Stimulated activated CD8-positive, alpha-beta memory T cell treated with anti-CD3 and anti-CD28 coated beads, Interleukin-12 subunit alpha, Interleukin-12 subunit beta, amount 100 ng/mL, for 24 hours (primary cell): ENCODE data around the gene MRFAP1.
"Not testable (repeated sequence)": the region's sequence is repeated elsewhere in the genome, so short reads cannot be mapped to it uniquely, and the experiment has no call there.

Source experiments
- DNase-seq: peaks from one replicate; pipeline ENCODE4 v3.0.0-alpha.2; 2020; ENCODE audit errors: extremely low read depth

The MRFAP1 gene

DNA sequence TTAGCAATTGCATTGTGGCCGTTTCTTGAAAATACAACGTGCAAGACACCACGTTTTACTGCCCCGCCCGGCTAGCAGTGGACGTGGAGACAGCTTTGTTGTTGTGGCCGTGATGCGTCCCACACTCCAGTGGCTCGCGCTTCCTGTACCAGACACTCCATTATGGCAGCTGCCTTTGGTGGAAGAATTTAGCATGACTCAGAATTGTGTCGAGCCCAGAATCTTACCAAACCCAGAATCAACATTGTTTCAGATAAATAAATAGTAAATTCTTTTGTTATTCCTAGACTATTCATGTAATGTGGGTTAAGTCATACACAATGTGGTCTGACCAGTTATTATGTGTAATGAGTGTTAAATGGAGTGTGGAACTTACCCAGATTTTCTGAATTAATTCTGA, 27.9 kb downstream of the MRFAP1 start:
- DNase-seq = no peak

DNA sequence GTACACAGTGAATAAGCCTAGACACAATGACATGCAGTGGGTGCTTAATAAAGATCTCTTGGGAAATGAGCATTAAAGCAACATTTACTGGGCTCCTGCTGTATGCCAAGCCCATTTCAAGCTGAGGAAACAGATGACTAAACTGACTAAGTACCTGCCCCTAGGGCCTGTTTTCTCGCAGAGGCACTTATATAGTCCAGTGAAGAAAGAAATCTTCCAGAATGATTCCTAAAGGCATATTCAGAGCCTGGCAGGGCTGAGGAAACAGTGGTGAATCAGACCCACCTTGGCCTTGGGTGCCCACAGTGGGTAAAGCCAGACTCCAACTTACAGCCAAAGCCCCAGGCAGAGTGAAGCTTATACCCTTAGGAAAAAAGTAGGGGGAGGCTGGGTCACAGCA, 31.2 kb downstream of the MRFAP1 start:
- no peak for DNase-seq

DNA sequence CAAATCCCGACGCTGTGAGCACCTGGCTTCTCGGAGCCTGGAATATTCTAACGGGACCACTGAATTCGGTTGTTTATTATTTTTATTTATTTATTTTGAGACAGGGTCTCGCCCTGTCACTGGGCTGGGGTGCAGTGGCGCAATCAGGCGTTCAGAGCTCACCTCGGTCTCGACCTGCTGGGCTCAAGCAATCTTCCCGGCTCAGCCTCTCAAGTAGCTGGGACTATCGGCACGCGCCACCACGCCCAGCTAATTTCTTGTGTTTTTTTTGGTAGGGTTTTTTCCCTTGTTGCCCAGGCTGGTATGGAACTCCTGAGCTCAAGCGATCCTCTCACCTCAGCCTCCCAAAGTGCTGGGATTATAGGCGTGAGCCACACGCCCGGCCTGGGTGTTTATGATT, 31.6 kb downstream of the MRFAP1 start:
- no peak for DNase-seq

DNA sequence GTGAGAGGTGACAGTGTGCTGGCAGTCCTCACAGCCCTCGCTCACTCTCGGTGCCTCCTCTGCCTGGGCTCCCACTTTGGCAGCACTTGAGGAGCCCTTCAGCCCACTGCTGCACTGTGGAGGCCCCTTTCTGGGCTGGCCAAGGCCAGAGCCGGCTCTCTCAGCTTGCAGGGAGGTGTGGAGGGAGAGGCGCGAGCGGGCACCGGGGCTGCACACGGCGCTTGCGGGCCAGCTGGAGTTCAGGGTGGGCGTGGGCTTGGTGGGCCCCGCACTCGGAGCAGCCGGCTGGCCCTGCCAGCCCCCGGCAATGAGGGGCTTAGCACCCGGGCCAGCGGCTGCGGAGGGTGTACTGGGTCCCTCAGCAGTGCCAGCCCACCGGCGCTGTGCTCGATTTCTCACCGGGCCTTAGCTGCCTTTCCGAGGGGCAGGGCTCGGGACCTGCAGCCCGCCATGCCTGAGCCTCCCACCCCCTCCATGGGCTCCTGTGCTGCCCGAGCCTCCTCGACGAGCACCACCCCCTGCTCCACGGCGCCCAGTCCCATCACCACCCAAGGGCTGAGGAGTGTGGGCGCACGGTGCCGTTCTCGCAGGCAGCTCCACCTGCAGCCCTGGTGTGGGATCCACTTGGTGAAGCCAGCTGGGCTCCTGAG, 32.2 kb downstream of the MRFAP1 start:
- DNase-seq = not testable (repeated sequence)

DNA sequence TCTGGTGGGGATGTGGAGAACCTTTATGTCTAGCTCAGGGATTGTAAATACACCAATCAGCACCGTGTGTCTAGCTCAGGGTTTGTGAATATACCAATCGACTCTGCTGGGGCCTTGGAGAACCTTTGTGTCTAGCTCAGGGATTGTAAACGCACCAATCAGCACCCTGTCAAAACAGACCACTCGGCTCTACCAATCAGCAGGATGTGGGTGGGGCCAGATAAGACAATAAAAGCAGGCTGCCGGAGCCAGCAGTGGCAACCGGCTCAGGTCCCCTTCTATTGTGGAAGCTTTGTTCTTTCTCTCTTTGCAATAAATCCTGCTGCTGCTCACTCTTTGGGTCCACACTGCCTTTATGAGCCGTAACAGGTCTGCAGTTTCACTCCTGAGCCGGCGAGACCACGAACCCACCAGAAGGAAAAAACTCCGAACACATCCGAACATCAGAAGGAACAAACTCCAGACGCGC, 32.7 kb downstream of the MRFAP1 start:
- not testable (repeated sequence) for DNase-seq

DNA sequence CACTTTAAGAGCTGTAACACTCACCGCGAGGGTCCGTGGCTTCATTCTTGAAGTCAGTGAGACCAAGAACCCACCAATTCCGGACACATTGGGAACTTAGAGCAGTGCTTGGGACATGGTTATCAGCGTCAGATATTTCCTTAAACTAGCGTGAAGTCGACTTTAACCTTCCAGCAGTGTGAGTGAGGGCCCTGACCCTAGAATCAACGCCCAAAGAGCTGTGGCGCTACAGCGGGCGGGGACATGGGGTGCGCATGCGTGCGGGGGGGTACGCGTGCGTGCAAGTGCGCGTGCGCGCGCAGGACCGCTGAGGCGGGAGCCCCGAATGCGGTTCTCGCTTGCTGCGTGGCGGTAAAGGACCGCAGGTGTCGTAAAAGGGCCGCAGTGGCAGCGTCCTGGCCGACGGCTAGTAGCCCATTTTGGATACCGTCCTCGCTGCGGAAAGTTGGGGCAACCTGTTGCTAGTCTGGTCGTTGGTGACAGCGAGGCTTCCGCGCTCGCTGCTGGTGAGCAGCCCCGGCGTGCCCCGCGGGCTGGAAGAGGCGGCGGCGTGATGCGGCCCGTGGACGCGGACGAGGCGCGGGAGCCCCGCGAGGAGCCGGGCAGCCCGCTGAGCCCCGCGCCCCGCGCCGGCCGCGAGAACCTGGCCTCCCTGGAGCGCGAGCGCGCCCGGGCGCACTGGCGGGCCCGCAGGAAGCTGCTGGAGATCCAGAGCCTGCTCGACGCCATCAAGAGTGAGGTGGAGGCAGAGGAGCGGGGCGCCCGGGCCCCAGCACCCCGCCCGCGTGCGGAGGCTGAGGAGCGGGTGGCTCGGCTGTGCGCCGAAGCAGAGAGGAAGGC, 33.4 kb downstream of the MRFAP1 start:
- DNase-seq = peak; percentile 84

DNA sequence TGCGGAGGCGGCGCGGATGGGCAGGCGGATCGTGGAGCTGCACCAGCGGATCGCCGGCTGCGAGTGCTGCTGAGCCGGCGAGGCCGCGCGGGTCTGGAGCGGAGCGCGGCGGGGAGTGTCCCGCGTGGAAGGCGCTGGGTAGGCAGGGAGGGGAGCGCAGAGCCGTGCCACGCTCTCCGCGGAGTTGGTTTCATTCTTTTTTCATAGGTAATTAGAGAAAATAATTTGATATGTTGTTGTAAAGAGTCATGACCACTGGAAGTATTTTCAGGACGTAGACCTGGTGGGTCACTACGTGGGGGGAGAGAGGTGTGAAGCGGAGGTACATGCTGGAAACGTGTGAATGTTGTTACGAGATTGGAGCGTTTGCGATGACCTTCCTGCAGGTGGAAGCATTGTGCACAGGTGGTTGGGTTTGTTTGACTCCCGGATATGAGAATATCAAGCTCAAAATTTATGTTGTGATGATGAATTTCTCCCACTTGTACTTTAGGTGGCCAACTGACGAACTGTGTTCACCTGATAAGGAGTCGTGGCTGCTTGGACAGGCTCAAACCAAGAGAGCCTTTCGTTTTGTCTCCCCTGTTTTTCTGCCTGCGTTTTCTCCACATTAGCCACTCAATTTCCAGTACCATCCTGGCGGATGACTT, 34.1 kb downstream of the MRFAP1 start:
- DNase-seq = no peak

DNA sequence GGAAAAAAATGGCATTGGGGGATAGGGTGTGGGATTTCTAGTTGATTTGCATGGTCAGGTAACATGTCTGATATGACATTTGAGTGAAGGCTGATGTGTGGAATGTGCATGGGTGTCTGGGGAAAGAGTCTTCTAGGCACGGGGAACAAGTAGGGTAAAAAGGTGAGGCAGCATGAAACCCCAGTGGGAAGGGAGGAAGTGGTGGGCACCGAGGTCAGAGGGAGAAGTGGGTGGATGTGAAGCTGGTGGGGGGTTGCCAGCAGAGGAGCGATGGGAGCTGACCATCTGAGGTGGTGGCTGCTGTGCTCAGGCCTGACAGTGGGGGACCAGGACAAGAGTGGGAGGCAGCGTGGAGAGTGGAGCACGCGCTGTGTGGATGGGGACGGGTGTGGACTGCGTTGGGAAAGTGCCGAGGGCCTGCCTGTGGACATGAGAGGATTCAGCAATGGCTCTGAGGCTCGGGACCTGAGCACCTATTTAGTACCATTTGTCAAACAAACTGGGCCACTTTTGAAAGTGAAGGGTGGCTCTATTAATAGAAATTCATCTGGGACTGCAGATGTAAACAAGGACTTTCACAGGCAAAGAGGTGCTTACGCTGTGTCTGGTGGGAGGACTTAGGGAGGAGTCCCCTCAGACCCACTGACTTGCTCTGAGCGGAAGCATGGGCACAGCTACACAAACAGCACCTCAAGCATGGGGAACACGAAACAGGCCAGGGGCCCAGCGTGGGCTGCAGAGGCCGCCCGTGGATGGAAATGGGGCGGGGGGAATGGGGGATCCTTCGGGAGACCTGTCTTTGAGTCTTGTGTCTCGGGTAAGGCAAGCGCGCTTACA, 36.5 kb downstream of the MRFAP1 start:
- DNase-seq = no peak

DNA sequence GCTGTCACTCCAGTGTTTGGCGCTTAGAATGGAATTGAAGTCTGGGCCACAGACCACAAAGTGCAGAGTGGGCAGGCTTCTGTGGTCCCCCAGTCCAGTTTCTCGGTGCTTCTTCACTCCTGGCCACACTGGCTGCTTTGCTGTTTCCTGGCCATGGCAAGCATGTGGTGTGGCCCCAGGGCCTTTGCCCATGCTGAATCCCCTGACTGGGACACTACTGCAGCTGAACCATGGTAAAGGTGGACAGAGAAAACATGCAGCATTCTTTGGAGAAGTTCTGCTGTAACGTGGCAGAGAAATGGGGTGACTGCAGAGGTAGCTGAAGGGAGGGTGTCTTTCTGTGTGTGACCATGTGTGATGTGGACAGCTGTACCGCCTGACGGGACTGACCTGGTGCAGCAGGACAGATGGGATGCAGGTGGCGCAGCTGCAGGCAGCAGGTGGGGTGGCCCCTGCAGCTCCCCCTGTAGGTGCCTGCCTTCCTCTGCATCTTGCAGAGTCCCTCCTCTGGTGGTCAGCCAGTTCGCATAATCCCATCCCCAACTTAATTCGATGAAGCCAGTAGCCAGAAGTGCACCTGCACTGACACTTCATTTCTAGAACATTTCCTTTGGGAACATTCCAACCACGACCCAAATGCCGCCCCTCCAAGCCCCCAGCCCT, 40.0 kb downstream of the MRFAP1 start:
- DNase-seq = no peak

DNA sequence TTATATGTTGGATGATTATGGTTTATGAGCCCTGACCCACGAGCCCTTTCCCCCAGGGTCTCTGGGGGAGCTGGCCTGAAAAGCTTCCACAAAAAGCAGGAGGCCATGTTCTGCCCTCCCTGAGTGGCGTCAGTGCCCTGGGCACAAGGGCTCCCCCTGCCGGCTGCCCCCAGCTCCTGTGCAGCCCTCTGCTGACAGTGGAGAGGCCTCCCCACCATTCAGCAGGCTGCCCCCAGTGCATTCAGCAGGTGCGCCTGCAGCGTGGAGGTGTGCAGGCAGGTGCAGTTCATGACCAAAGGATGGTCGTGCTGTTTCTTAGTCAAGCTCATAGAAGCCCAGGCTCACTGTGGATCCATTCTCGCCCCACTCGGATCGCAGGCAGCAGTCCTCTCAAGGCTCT, 40.7 kb downstream of the MRFAP1 start:
- DNase-seq = no peak

DNA sequence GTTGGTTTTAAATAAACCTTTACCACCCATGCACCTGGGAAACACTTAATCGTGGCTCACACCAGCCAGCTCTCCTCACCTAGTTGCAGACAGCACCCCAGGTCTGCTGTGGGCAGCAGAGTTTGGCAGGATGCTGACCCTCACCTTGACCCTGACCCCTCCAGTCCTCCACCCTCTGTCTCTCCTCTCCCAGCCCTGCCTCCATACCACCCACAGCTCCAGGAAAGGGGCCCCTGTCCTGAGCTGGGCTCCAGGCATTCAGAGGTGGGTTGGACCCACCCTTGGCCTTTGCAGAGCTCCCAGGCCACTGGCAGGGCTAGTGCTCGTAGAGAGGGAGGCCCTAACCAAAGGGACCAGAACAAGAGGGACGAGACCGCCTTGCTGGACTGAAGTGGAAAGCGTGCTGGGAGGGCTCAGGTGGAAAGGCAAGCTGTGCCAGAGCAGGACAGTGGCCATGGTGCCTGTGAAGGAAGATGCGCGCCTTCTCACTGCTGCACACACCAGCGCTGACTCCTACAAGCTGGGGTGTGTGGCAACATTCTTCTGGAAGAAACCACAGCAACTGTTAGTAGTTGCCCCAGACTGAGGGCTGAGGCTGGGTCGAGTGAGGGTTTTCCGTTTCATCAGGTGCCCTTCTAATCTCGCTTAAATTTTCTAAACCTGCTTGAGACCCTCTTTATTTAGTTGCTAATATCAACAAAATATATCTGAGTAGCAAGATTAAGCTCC, 42.5 kb downstream of the MRFAP1 start:
- no peak for DNase-seq

DNA sequence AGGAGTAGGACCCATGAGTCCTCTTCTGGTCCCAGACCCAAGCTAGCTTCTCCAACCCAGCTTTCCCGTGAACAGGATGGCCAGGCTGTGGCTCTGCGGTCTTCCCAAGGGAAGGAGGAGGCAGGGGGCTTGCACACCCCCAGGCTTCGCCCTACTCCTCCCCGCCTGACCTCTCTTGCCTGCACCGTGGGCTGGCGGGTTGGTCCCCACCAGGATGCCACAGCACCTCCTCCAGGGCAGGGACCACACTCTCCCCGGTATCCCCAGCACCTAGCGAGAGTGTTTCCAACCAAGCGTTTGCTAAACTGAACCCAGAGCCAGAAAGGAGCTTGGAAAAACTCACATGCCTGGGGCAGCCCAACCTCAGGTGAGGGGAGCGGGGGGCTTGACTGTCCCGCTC, 44.2 kb downstream of the MRFAP1 start:
- no peak for DNase-seq

DNA sequence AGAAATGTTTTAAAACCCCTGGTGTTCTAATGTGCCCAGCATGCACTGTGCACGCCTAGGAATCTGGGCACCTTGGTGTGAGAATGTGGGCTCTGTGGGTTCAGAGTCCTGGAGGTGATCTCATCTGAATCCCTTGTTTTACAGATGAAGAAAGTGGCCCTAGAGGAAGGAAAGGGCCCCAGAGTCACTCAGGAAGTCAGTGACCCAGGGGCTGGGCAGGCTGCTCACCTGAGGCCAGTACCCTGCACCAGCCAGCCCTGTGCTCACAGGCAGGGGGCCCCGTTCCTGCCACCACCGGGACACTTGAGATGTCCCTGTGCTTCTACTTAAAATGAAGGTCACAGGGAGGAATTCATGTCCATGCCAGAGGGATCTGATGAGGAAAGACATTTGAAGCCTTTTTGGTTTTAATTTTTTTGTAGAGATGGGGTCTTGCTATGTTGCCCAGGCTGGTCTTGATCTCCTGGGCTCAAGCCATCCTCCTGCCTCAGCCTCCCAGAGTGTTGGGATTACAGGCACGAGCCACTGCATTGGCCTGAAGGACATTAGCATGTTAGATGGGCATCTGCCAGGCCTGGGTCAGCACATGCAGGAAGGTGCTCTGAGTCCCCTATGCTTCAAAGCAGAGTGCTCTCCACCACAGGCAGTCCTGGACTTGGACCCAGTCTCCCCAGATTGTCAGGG, 45.8 kb downstream of the MRFAP1 start:
- DNase-seq = no peak

DNA sequence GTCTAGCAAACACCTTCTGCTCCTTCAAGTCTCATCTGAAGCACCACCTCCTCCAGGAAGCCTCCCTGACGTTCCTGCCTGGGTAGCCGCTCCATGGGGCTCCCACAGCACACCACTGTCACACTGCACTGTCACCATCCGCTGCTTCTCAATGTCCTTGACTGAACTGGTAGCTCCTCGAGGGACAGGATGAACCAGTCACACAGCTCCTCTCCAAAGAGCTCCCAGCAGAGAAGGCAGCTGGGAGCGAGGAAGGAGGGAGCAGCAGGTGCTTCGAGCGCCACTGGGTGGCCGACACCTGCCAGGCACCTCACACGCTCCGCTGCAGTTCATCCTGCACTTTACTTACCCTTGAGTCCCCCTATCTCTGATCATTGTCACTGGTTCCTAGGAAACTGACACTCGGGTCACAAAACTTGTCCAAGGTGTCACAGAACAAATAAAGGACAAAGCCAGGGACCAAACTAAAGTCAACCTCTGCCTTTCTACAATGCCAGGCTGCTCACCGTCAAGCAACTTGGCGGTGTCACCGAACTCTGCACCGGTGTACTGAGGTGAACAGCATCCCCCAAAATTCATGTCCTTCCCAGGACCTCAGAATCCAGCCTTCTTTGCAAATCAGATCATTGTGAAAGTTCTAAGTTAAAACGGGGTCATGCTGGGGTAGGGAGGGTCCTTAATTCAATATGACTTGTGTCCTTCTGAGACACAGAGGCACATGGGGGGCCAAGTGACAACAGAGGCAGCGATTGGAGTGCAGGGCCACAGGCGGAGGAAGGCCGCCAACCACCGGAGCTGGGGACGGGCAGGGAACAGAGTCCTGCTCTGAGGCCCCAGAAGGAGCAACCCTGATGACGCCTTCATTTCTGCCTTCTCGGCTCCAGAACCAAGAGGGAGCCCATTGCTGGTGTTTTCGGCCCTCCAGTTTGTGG, 47.7 kb downstream of the MRFAP1 start:
- DNase-seq = no peak

DNA sequence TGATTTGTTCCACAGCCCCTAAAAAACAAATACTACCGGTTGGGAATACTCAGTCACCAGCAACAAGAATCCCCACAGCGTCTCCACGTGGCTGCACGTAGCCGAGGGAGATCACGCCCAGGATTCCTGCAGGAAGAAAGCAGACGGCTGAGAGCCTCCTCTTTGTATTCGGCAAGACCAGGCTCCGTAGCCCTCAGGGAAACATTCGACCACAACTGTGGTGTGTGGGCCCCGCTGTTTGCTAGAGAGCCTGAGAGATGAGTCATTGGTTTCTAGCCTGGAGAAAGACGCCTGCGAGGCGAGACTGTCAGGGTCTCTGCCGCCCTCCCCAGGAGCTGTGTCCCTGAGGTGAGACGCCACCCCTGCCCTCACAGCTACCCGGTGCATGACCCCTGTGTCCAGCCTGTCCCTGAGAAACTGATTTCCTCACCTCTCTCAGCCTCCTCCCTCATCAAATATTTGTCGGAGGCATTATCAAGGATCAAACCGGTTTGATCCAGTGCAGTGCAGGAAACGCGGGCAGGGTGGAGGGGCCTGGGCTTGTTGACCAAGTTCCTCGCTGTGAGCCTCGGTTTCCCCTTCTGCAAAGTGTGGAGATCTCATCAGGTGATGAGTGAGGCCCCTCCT, 48.5 kb downstream of the MRFAP1 start:
- DNase-seq = peak; percentile 49

DNA sequence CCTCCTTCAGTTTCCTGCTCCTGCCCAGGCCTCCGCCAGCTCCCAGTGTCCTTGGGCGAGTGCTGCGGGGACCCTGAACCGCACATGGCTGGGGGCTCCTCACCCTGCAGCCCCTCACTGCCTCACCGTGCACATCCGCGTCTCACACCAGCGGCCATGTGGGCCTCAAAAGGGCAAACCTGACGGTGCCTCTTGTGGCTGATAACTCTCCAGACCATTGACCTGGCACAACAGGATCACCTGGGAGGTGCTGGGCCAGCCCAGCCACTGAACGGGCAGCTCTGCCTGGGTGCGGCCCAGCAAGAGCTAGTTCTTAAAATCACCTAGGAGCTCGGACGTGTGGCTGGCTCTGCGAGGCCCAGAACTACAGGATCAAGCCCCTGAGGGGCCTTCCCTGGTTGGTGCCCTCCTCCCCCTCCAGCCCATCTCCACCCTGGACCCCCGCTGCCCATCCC, 49.0 kb downstream of the MRFAP1 start:
- no peak for DNase-seq
